ENCODE results near the gene NELL1. TPM values are rescaled to one million over a fixed set of nuclear protein-coding genes. Genes with fewer than 3 reads are reported as not detected.
"Not testable (repeated sequence)": the region's sequence is repeated elsewhere in the genome, so short reads cannot be mapped to it uniquely, and the experiment has no call there.

Gene NELL1
- total RNA-seq, 2 donors from 2014 or later, result 0.09 to 0.11 TPM

GRCh38 chr11:21264125-21264524 lies 594.7 kb downstream of the NELL1 start:
- Histone ChIP-seq H3K4me3 (ENCODE audit: low read length) (no peak overlapping the region), H3K27ac (ENCODE audit: low read depth, low read length) (no peak overlapping the region), H3K36me3 (ENCODE audit: control insufficient read depth, insufficient read depth, low read length) (no peaks in the 10 kb centered on the region), H3K9ac (ENCODE audit: extremely low read depth, low read length, poor library complexity, severe bottlenecking) (no peak overlapping the region), H3K4me1 (ENCODE audit: control insufficient read depth, insufficient read depth, low read length) (peaks cover 6% of the 10 kb centered on the region), H3K27me3 (ENCODE audit: control insufficient read depth, insufficient read depth, low read length, poor library complexity, severe bottlenecking) (no peaks in the 10 kb centered on the region), H3K9me3 (ENCODE audit: control insufficient read depth, low read length) (no peaks in the 10 kb centered on the region)
- Mint-ChIP-seq H3K27me3 (ENCODE audit: insufficient read depth) (no peaks in the 10 kb centered on the region), H3K36me3 (ENCODE audit: low read depth) (no peaks in the 10 kb centered on the region), H3K27ac (no peak overlapping the region), H3K4me1 (peaks cover 22% of the 10 kb centered on the region), H3K4me3 (no peak overlapping the region), H3K9me3 (no peaks in the 10 kb centered on the region)
- WGBS, 2 experiments (ENCODE audit: insufficient coverage in 1 of 2, insufficient read length in 1 of 2), result 83 to 86% methylated on average over 1 of the region's 1 CpG
- no peak for TF ChIP-seq CTCF (conservative IDR thresholded peaks at IDR 0.05)
- DNase-seq, result no peak

GRCh38 chr11:21268036-21268435 lies 598.6 kb downstream of the NELL1 start:
- Mint-ChIP-seq H3K27me3 (ENCODE audit: insufficient read depth) (peaks cover 2% of the 10 kb centered on the region), H3K36me3 (ENCODE audit: low read depth) (peaks cover 4% of the 10 kb centered on the region), H3K27ac (no peak overlapping the region), H3K4me3 (no peak overlapping the region), H3K4me1 (peaks cover 13% of the 10 kb centered on the region), H3K9me3 (peaks cover 12% of the 10 kb centered on the region)
- no peaks in the 10 kb centered on the region for H3K36me3 ChIP-seq (ENCODE audit: control insufficient read depth, insufficient read depth, low read length)
- WGBS, 2 experiments (ENCODE audit: insufficient coverage in 1 of 2, insufficient read length in 1 of 2), result 76 to 83% methylated on average over 1 to 2 of the region's 2 CpGs
- peaks cover 7% of the 10 kb centered on the region for H3K9me3 ChIP-seq (ENCODE audit: control insufficient read depth, low read length)
- H3K27ac ChIP-seq (ENCODE audit: low read depth, low read length), result no peak overlapping the region
- no peak for DNase-seq
- no peaks in the 10 kb centered on the region for H3K27me3 ChIP-seq (ENCODE audit: control insufficient read depth, insufficient read depth, low read length, poor library complexity, severe bottlenecking)
- H3K4me1 ChIP-seq (ENCODE audit: control insufficient read depth, insufficient read depth, low read length), result peaks cover 1% of the 10 kb centered on the region
- no peak overlapping the region for H3K4me3 ChIP-seq (ENCODE audit: low read length)
- TF ChIP-seq CTCF (conservative IDR thresholded peaks at IDR 0.05), result peak; percentile 54
- H3K9ac ChIP-seq (ENCODE audit: extremely low read depth, low read length, poor library complexity, severe bottlenecking), result no peak overlapping the region

GRCh38 chr11:21272139-21272538 lies 602.8 kb downstream of the NELL1 start:
- not testable (repeated sequence) for H3K27me3 Mint-ChIP-seq (ENCODE audit: insufficient read depth); H3K9ac ChIP-seq (ENCODE audit: extremely low read depth, low read length, poor library complexity, severe bottlenecking); H3K36me3 Mint-ChIP-seq (ENCODE audit: low read depth); H3K4me1 Mint-ChIP-seq; H3K4me3 ChIP-seq (ENCODE audit: low read length); H3K27ac ChIP-seq (ENCODE audit: low read depth, low read length); H3K4me3 Mint-ChIP-seq; H3K4me1 ChIP-seq (ENCODE audit: control insufficient read depth, insufficient read depth, low read length); H3K36me3 ChIP-seq (ENCODE audit: control insufficient read depth, insufficient read depth, low read length); H3K9me3 ChIP-seq (ENCODE audit: control insufficient read depth, low read length); H3K27me3 ChIP-seq (ENCODE audit: control insufficient read depth, insufficient read depth, low read length, poor library complexity, severe bottlenecking); H3K27ac Mint-ChIP-seq
- peak; percentile 54 for DNase-seq
- 93 to 100% methylated on average over 4 to 6 of the region's 6 CpGs for WGBS, 2 experiments (ENCODE audit: insufficient coverage in 1 of 2, insufficient read length in 1 of 2)
- H3K9me3 Mint-ChIP-seq, result peaks cover 13% of the 10 kb centered on the region

GRCh38 chr11:21278840-21279239 lies 609.5 kb downstream of the NELL1 start:
- Mint-ChIP-seq H3K36me3 (ENCODE audit: low read depth) (no peaks in the 10 kb centered on the region), H3K27me3 (ENCODE audit: insufficient read depth) (peaks cover 2% of the 10 kb centered on the region), H3K27ac (no peak overlapping the region), H3K4me1 (no peaks in the 10 kb centered on the region), H3K9me3 (peaks cover 2% of the 10 kb centered on the region), H3K4me3 (no peak overlapping the region)
- H3K9me3 ChIP-seq (ENCODE audit: control insufficient read depth, low read length), result no peaks in the 10 kb centered on the region
- DNase-seq, result no peak
- H3K4me1 ChIP-seq (ENCODE audit: control insufficient read depth, insufficient read depth, low read length), result no peaks in the 10 kb centered on the region
- no peaks in the 10 kb centered on the region for H3K27me3 ChIP-seq (ENCODE audit: control insufficient read depth, insufficient read depth, low read length, poor library complexity, severe bottlenecking)
- H3K27ac ChIP-seq (ENCODE audit: low read depth, low read length), result no peak overlapping the region
- H3K9ac ChIP-seq (ENCODE audit: extremely low read depth, low read length, poor library complexity, severe bottlenecking), result no peak overlapping the region
- no peak for TF ChIP-seq CTCF (conservative IDR thresholded peaks at IDR 0.05)
- WGBS, 2 experiments (ENCODE audit: insufficient coverage in 1 of 2, insufficient read length in 1 of 2), result 89 to 100% methylated on average over 1 of the region's 1 CpG
- no peaks in the 10 kb centered on the region for H3K36me3 ChIP-seq (ENCODE audit: control insufficient read depth, insufficient read depth, low read length)
- no peak overlapping the region for H3K4me3 ChIP-seq (ENCODE audit: low read length)
